ENCODE measurements around the gene PRND.

- TF ChIP-seq CTCF (conservative IDR thresholded peaks at IDR 0.05 in 1 of 2, IDR thresholded peaks at IDR 0.05 in 1 of 2; ENCODE audit: low read depth in 1 of 2, low read length in 2 of 2), result no peak
- no peak for TF ChIP-seq EZH2 (IDR thresholded peaks at IDR 0.05; ENCODE audit: low read length, missing control alignments)
These were observed 41.6 kb downstream of the PRND start for GRCh38 chr20:4763261-4763660.
